HG03060 (cell line): ENCODE results near the gene ZBTB3.
"Not testable (repeated sequence)": the region's sequence is repeated elsewhere in the genome, so short reads cannot be mapped to it uniquely, and the experiment has no call there.

Source experiments
- ATAC-seq: cut with Tn5 transposase; IDR thresholded peaks from one replicate; pipeline ENCODE4 v1.9.1; 2021; ENCODE audit warnings: low read depth, moderate number of reproducible peaks; ENCODE audit not compliant: unreplicated experiment

ZBTB3 gene

DNA sequence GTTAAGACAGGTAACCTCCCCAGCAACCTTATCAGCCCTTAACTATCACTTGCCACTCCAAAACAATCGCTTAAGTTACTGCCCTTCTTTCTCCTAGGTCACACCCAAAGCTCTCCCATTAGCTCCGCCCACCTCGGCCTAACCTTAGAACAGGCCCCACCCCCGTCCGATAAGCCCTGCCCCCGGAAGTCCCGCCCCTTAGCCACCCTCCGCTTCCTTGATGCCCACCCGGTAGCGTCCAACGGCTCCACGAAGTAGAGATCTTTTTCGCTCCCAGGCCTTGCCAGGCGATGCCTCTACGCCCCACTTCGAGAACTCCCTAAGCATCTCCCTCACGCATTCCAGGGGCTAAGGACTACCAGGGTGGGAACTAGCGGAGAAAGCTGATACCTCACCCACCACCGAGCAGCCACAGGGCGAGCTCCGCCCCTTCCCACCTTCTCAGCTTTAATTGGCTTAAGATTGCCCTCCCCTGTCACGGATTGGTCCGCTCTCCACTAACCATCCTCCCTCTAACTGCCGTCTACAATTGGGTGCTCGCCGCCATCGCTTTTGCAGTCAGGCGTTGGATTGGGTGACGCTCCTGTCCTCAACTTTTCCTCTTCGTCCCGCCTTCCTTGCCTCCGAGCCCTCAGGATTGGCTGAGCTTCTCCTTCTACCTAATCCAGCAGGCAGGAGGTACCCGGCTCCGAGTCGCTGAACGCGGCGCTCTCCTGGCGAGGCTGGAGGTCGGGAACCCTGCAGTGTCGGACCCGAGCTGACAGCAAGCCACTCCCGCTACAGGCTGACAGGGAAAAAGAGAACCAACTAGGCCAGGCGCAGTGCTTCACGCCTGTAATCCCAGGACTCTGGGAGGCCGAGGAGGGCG, at the start of gene ZBTB3:
Gene ZBTB3, minus strand, starts transcription at position 425 of the 868 bp plus-strand sequence. CDS start 496 bp downstream, outside the sequence.
- ATAC-seq, result peak; percentile 94

DNA sequence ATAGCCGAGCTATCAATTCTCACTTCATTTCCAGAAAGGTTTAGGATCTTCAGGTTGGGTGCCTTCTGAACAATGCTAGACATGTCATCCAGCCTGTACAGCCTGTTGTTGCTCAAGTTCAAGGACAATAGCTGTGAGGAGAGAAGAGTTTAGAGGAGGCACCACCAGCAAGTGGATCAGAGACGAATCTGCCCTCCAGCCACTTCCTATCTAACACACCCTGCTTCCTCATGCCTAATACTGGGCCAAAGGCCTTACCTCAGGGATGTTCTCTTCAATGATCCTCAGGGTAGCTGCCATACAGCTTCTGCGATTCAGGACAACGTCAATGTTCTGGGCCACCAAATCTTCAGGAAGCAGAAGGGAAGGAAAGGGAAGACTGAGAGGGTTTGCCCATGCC, 47.1 kb upstream of the ZBTB3 start:
- no peak for ATAC-seq

DNA sequence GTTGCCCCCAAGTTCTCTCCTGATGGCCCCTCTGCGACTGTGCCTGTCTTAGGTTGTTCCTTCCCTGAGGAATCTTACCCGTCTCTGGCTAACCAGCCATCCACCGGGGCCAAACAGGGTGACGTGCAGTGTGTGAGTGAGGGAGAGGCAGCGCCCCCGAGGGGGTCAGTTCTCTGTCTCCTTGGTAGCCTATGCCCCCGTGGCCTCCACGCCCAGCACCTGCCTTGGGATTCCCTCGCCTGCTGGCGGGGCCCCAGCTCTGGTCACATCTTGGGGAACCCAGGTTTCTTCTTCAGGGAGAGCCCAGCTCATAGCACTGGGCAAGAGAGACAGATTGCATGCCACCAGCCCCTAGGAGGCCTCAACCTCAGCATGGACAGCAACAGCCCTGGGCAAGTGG, 45.5 kb upstream of the ZBTB3 start:
- no peak for ATAC-seq

DNA sequence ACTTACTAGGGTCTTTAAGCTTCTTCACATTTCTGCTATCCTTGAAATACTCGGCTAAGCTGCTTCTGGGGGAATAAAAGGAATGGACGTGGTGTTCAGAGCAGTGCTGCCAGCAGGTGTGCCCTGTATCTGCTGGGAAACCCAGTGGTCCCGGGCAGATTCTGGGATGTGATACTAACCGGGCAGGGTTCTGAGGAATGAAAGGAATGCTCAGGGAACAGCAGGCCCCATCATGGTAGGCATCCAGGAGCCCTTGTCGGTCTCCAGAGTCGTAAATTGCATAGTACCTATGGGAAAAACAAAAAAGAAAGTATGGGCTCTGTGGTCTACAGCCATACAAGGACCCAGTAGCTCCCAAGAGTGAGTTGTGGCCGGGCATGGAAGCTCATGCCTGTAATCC, 42.3 kb upstream of the ZBTB3 start:
- no peak for ATAC-seq

DNA sequence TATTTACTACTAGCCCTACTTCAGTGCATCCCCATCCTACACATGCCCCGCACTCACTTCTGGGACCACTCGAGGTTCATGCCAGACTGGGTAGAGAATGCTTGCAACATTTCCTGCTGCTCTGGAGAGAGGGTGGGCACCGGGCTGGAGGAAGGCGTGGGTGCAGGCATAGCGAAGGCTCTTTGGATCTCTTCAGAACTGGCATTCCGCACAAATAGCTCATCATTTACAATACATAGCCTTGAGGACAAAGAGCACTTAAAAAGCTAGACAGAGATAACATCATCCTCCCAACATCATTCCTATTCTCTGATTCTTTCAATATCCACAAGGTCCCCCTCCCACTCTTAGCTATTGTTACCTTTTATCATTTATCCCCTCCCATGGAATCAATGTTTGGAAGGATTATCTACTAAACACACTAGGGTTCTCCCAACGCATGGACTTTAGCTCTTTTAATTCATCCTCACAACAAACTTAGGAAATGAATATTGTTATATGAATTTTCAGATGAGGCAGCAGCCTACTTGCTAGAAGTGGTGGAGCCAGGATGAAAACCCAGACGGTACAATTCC, 40.3 kb upstream of the ZBTB3 start:
- ATAC-seq, result no peak

DNA sequence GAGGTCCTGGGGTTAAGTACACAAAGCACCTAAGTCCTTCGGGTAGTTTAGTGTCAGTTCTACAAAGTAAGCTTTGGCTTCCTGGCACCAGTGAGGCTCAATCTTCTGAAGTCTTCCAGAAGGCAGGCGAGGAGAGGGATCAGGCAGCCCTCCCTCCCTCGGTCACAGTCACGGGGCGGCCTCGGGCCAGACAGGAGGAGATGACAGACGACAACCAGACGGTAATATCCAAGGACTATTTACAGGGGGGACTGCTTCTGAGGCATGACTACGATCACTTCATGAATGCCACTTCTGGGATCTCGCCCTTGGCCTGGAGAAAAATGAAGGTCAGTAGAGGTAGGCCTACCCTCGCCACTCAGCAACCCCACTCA, 38.2 kb upstream of the ZBTB3 start:
- ATAC-seq, result no peak

DNA sequence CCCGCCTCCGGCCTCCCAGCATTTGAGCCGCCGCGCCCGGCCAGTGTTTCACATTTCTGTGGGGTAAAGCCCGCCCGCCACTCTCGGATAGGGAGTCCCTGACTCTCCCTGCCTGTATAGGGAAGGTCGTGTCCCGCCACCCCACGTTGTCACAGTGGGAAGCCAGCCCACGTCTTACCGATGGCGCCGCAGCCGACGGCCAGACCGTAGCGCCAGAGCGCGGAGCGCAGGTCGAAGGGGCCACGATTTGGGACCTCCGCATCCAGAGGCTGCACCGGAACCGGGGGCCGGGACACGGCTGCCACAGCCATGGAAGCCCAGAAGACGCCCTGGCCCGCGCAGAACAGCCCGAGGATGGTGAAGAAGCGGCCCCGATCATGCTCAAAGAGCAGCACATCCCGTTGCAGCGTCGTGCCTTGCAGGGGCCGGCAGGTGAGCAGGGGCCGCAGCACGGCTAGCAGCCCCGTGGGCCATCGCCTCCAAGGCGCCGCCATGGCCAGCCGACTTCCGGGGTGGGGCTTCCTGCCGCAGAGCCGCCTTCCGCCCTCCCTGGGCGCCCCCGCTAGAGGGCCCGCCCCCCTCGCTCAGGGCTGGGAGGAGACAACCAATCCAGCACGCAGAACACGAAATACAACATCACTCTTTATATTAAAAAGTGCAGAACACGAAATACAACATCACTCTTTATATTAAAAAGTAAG, 37.7 kb upstream of the ZBTB3 start, which contains the start of gene TMEM223:
Gene TMEM223, minus strand, starts transcription at position 506 of the 701 bp plus-strand sequence. Its CDS starts 12 bp downstream, at position 494.
- ATAC-seq, result no peak

DNA sequence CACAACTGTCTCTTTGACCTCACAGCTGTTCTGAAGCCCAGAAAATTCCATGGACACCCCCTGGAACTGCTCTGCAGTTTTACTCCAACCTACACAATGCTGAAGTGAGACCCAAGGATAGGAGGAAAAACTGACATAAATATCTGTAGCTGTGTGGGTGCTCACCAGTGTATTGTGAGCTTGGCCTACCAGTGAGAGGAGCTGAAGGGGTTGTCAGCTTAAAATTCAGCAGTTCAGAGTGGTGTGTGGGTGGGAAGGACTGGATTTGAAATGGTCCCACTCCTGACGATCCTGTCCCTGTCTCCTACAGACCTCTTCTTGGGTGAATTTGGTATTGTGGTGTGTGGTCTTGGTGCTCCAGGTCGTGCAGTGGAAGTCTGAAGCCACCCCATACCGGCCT, 35.6 kb upstream of the ZBTB3 start:
- ATAC-seq, result no peak

DNA sequence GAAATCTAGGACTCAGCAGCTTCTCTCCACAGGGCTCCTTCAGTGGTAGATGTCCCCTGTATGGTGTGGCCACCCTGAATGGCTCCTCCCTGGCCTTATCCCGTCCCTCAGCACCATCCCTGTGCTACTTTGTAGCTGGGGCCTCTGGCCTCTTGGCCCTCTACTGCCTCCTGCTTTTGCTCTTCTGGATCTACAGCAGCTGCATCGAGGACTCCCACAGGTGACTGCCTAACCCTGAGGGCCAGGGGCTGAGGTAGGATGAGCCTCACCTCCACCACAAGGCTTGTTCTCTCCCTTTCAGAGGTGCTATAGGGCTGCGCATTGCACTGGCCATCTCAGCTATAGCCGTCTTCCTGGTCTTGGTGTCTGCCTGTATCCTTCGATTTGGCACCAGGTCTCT, 35.0 kb upstream of the ZBTB3 start:
- ATAC-seq, result no peak

DNA sequence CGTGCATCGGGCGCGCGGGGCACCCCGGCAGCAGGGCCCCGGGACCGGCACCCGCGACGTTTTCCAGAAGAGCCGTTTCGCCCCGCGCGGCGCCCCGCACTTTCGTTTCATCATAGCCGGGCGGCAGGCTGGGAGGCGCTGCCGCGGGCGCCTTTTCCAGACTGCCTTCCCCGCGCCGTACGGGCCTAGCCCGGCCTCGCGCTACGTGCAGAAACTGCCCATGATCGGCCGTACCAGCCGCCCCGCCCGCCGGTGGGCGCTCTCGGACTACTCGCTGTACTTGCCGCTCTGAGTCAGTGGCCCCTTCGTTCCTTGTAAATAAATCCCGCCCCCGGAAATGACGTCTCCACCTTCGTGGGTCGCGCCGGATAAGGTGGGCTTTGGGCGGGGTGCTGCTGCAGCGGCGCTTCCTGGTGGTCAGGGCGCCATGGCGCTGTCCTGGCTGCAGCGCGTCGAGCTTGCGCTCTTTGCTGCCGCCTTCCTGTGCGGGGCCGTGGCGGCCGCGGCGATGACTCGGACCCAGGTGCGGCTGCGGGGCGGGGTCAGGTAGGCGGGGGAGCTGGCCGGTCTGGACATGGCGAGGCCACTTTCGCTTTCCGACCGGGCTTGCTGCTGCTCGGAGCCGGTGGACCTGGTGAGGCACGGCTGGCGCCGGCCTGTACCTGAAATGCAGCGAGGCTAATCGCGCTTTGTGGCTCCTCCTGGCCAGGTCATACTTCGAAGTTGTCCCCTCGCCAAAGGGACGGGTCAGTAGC, 33.2 kb upstream of the ZBTB3 start, which contains the start of gene TMEM179B:
Gene TMEM179B, plus strand, starts transcription at position 398 of the 755 bp plus-strand sequence. Its CDS starts 30 bp downstream, at position 428.
- peak; percentile 39 for ATAC-seq

DNA sequence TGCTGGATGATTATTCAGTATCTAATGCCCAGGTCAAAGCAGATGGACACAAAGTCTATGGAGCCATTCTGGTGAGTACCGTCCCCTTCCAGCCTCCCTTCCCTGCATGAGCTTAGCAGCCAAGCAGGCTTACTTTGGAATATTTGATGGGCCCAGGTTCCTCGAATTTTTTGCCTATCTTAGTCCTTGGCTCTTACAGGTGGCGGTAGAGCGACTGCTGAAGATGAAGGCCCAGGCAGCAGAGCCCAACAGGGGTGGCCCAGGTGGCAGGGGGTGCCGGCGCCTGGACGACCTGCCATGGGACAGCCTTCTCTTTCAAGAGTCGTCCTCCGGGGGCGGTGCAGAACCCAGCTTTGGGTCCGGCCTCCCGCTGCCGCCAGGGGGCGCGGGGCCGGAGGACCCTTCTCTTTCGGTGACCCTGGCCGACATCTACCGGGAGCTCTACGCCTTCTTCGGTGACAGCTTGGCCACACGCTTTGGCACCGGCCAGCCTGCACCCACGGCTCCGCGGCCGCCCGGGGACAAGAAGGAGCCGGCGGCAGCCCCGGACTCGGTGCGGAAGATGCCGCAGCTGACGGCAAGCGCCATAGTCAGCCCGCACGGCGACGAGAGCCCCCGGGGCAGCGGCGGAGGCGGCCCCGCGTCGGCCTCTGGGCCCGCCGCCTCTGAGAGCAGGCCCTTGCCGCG, 32.5 kb upstream of the ZBTB3 start:
- no peak for ATAC-seq

DNA sequence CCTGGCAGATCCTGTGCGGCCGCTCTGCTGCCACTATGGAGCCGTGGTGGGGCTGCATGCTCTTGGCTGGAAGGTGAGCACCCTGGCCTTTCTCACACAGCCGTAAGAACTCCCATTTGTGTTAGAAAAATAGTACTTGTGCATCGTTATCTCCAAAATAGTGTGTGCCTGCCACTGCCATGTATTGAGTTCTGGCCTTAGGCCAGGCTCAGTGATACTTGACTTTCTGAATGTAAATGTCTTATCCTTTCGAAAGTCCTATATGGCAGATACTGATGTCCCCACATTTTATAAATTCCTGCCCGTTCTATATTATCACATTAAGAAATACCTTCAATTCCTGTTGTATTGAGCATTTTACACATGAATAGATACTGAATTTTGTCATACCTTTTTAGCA, 28.8 kb upstream of the ZBTB3 start:
- no peak for ATAC-seq

DNA sequence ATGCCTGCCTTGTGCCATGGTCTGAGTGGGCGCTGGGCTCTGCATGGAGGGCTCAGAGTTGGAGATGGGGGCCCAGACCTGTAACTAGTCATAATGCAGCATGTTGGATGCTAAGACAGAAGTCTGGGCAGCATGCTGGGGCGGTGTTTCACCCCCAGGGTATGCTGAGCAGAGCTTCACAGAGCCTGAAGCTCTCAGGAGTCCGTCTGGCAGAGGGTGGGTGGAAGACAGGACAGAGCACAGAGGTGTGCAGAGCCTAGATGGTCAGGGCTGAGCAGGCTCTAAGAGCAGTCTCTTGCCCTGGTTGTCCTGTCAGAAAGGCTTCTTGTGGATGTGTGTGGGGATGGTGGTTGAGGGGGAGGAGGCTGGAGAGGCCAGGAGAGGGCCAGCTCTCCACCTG, 24.5 kb upstream of the ZBTB3 start:
- no peak for ATAC-seq

DNA sequence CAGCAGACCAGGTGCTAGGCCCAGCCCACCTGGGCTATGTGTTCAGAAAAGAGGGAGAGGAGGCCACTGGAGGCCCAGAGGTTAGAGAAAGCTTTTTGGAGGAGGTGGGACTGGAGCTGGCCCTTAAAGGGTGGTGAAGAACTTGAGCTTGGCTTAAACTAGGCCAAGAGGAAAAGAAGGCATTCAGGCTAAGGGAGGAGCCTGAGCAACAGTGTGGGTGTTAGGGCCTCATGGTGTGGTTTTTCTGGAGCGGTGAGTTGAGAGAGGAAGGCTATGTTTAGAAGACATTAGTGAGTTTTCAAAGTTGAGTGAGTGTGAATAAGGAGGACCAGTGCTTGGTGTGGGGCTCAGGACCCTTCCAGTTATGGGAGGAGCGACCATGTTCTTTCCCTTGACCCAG, 23.4 kb upstream of the ZBTB3 start:
- ATAC-seq, result no peak

DNA sequence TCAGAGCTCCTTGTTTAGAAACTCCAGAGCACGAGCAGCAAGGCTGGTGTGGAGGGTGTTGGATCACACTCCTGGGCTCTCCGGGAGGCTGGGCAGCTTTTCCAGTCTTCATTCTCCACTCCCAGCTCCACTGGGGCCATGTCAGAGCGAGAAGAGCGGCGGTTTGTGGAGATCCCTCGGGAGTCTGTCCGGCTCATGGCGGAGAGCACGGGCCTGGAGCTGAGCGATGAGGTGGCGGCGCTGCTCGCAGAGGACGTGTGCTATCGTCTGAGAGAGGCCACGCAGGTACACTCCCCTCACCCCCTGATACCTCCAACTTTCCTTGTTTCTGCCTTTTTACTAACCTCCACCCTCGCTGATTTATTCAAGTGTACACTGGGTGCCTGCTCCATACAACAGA, 21.7 kb upstream of the ZBTB3 start:
- no peak for ATAC-seq

DNA sequence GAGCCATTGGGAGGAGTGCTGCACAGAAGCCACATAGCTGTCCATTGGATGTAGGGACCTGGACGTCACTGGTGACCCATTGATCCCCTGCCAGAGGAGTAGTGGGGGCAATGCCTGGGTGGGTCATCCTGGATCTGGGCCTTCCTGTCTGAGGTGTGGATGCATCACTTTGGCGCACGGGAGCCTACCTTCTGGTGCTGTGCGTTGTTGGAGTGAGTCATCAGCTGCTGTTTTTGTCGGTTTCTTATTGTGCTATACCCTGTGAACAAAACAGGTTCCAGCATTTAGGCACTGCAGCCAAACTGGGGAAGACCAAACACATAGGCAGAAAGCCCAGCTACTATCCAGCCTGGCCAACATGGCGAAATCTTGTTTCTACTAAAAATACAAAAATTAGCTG, 20.4 kb upstream of the ZBTB3 start:
- no peak for ATAC-seq

DNA sequence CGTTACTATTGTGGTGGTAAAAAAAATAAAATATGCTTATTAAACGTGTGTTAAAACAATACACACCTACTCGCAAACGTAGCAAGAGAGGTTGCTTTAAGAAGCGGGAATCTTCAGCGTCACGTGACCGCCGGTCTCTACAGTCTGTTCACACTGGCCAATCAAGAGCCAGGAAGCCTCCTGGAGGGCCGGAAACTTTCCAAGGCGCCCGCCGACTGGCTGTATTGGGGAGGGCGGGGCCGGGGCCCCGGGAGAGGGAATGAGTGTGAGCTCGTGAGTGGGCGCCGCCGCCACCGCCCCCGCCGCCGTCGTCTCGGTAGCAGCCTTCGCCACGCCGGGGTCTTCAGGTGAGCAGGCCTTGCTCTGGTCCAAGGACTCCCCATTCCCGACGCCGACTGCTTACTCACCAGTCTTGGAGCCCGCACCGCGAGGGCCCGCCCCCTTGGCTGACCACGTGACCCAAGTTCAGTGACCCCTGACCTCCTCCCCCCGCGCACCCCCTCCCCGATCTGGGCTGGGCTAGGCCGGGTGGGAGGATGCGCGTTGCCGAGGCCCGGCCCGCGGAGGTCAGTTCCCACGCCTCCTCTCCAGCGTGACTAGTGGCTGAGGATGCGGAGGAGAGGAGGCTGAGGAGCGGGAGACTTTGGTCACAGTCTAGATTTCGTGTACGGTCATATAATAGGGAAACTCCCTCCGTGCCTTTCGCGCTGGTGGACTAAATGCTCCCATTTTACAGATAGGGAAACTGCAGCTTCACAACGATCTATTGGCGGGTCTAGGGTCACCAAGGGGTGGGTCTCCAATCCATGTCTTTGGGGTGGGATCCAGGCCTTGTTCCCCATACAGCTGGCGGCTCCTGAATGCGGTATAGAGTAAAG, 17.4 kb upstream of the ZBTB3 start, which contains the start of gene TAF6L:
Gene TAF6L, plus strand, starts transcription at position 253 of the 878 bp plus-strand sequence. CDS start 4,388 bp downstream, outside the sequence.
- ATAC-seq, result peak; percentile 69

DNA sequence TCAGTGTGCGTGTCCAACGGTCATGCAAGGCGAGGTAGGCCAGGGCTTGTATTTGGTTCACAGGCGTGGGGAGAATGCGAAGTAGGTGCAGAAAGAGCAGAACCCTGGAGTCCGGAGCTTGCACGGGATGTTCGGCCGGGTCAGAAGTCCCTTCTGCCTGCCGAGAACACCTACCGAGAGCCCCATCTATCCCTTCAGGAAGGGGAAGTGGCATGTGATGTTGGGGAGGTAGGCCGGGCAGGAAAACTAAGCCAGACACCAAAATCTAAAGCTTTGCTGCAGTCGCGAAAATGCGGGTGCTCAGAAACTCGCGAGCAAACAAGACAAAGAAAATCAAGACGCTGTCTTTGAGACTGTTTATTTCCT, 16.8 kb upstream of the ZBTB3 start:
- no peak for ATAC-seq

DNA sequence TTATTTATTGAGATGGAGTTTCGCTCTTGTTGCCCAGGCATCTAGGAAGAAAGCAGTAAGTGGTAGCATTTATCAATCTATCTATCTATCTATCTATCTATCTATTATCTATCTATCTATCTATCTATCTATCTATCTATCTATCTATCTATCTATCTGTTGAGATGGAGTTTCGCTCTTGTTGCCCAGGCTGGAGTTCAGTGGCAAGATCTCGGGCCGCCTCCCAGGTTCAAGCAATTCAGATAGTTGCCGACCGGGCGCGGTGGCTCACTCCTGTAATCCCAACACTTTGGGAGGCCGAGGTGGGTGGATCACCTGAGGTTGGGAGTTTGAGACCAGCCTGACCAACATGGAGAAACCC, 6.9 kb upstream of the ZBTB3 start:
- not testable (repeated sequence) for ATAC-seq
